Mucosa of descending colon (tissue), 3 donors: ENCODE data around the gene SCN4A. TPM values are rescaled to one million over a fixed set of nuclear protein-coding genes. Genes with fewer than 3 reads are reported as not detected.

ENCODE experiments used
- ATAC-seq: fragments of 200-7000 bp; cut with Tn5 transposase; one replicate; pipeline ENCODE4 v1.9.1; 2020; ENCODE audit warnings: mild to moderate bottlenecking, moderate library complexity
- DNase-seq, 3 donors: peaks; one replicate each; pipeline ENCODE4 v3.0.0-alpha.2; 2020
- H3K36me3 ChIP-seq: fragments of 200-600 bp; one replicate; pipeline ENCODE4 v1.8.0; 2021; ENCODE audit warnings: low read depth, mild to moderate bottlenecking
- H3K4me1 ChIP-seq: fragments of 200-600 bp; one replicate; pipeline ENCODE4 v1.8.0; 2021; ENCODE audit warnings: low read depth, mild to moderate bottlenecking
- H3K4me3 ChIP-seq: fragments of 200-600 bp; one replicate; pipeline ENCODE4 v1.8.0; 2021; ENCODE audit warnings: mild to moderate bottlenecking
- H3K9me3 ChIP-seq: fragments of 200-600 bp; one replicate; pipeline ENCODE4 v1.8.0; 2021; ENCODE audit warnings: mild to moderate bottlenecking
- intact Hi-C, 2 donors: fragments of 100-400 bp; cut with DNase I in 1 of 2; cut with micrococcal nuclease in 1 of 2; formaldehyde crosslinking; loops; one replicate each; pipeline versions ENCODE4 v1.11.0 to v1.11.1; 2022; cut with DNase I, micrococcal nuclease
- total RNA-seq, 3 donors: library from RNA; stranded (reverse); fragmentation: NEBNext Ultra II Directional in 2 of 3; extraction: Animal tissue kit (Norgen Biotek cat#: 25700) in 2 of 3; gene quantifications; one replicate each; pipeline versions ENCODE4 v1.2.1 to v1.2.4, GENCODE V29; 2021 to 2023
- TF ChIP-seq, protein P1 (sequence below): fragments of 200-600 bp; IDR thresholded peaks from one replicate; pipeline ENCODE4 v1.8.0; 2022; ENCODE audit warnings: antibody characterized with exemption, mild to moderate bottlenecking
- donor health status: DM: no; HTN: no; CAD: no; lungs with moderate emphysema.
- donor health status: DM: no; HTN: no; CAD: no.
- donor health status: DM: no; HTN: yes; CAD: no.

Gene SCN4A
- total RNA-seq, 3 donors from 2014 or later: 0.10 to 0.75 (median 0.22) TPM

DNA sequence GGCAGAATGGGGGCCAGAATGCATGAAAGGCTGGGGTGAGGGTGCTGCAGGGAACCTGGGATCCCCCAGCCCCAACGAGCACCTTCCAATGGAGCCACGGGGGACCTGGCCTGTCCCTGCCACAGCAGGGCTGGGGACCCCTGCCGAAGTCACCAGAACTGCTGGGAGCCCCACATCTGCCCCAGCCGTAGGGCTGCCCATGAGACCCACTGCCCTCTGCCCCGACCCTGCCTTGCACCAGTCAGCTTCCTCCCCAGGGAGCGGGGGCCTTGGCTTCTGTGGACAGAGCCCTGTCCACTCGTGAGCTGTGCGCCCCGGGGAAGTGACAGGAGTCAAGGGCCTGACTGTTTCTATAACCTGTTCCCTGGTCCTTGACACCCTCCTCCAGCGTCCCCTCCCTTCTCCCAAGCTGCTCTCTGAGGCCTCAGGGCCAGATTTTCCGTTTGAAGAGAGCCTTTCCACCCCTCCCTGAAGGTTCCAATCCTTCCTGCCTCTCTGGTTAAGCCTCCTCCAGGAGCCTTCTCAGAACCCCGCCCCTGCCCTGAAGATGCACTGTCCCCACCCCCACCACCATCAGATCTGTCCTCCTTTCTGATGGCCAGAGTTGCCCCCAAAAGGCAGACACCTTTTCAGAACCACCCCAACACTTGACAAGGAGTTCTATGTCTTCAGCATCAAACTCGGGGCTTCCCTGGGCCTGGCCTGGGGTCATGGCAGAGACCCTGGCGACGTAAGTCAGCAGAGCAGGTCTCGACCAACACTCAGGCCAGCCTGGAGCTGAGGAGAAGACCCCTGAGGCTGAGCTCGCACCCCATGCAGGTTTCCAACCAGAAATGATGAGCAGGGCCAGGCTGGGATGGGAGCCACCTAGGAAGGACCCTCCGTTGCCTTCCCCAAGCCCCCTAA lies 14.8 kb upstream of the SCN4A start:
- Histone ChIP-seq H3K4me3 (no peak overlapping the region), H3K36me3 (no peaks in the 10 kb centered on the region), H3K9me3 (no peaks in the 10 kb centered on the region), H3K4me1 (peaks cover 3% of the 10 kb centered on the region)
- intact Hi-C loops: no loop called here
- TF ChIP-seq, protein P1, sequence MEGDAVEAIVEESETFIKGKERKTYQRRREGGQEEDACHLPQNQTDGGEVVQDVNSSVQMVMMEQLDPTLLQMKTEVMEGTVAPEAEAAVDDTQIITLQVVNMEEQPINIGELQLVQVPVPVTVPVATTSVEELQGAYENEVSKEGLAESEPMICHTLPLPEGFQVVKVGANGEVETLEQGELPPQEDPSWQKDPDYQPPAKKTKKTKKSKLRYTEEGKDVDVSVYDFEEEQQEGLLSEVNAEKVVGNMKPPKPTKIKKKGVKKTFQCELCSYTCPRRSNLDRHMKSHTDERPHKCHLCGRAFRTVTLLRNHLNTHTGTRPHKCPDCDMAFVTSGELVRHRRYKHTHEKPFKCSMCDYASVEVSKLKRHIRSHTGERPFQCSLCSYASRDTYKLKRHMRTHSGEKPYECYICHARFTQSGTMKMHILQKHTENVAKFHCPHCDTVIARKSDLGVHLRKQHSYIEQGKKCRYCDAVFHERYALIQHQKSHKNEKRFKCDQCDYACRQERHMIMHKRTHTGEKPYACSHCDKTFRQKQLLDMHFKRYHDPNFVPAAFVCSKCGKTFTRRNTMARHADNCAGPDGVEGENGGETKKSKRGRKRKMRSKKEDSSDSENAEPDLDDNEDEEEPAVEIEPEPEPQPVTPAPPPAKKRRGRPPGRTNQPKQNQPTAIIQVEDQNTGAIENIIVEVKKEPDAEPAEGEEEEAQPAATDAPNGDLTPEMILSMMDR: no peak
- DNase-seq (peak in 1 of 3 donors; percentile 44), ATAC-seq (no peak)

GRCh38 chr17:63986821-63987220 lies 14.1 kb upstream of the SCN4A start:
- TF ChIP-seq, protein P1: no peak
- no peak for DNase-seq
- Histone ChIP-seq H3K4me1 (peaks cover 3% of the 10 kb centered on the region), H3K9me3 (no peaks in the 10 kb centered on the region), H3K36me3 (no peaks in the 10 kb centered on the region), H3K4me3 (no peak overlapping the region)
- ATAC-seq: no peak
- intact Hi-C loops: no loop called here

DNA sequence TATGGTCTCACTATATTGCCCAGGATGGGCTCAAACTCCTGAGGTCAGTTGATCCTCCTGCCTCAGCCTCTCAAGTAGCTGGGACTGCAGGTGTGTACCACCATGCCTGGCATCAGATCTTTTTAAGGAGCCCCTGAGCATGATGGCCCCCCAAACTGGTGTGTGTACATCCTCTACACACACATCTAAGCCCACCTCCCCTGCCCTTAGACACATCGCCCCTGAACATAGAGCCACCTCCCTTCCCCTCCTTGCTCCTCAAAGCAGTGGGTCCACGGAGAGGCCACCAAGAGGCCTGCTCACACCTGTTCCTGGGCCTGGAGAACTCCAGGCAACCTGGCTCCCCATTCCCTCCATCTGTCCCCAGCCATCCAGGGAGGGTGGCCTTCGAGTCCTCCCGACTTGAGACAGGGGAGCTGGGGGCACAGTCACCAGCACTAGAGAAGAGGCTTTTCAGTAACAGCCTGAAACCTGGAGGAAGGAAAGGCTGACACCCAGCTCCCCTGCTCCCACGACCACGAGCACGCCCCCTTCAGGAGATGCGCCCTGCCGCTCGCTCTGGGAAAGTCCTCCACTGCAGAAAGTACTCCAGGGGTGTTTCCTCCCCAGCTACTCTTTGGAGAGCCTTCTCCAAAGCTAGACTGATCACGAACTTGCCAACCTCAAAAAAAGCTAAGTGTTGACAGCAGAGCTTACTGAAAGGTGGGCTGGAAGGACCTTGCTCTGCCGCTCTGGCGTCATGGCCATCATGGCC lies 12.8 kb upstream of the SCN4A start:
- Histone ChIP-seq H3K9me3 (no peaks in the 10 kb centered on the region), H3K4me1 (peaks cover 3% of the 10 kb centered on the region), H3K36me3 (no peaks in the 10 kb centered on the region), H3K4me3 (no peak overlapping the region)
- DNase-seq (peak in 1 of 3 donors; percentile 7), ATAC-seq (no peak)
- intact Hi-C loops: no loop called here
- TF ChIP-seq, protein P1: no peak

DNA sequence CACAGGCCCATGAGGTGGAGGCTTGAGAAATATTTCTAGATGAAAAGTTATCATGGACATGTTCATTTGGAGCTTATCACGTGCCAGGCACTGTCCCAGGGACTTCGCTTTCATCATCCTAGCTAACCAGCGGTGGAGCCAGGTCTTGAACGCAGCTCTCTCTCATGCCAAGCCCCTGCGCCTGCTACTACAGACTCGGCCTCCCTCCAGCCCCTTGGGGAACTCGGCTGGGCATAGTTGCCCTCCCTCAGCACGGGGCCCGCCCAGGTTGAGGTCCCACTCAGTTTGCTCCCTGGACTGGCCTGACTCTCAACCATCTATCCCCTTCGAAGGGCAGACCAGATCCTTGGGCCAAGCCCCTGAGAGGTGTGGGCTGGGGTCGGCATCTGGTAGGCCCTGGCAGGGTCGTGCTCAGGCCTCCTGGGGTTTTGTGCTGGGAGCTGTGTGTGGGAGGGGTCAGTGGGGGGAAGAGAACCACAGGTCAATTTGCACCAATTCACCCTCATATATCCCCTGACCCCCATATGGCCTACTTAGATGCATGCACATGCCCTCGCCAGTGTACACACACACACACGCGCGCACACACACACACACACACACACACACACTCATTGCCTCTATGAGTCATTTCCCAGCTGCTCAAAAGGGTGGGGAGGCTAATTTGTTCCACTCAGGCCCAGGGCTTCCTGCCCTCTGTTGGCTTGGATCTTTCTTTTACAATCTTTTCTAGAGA lies 12.1 kb upstream of the SCN4A start:
- ATAC-seq (peak; percentile 95), DNase-seq (peak in 2 of 3 donors; percentile 60 to 85)
- no peak overlapping the region for H3K4me3 ChIP-seq
- intact Hi-C loops: no loop called here
- TF ChIP-seq, protein P1: no peak
- no peaks in the 10 kb centered on the region for H3K36me3 ChIP-seq
- no peaks in the 10 kb centered on the region for H3K9me3 ChIP-seq
- H3K4me1 ChIP-seq: peaks cover 3% of the 10 kb centered on the region

GRCh38 chr17:63984236-63984635 lies 11.5 kb upstream of the SCN4A start:
- DNase-seq: no peak
- TF ChIP-seq, protein P1: no peak
- H3K36me3 ChIP-seq: no peaks in the 10 kb centered on the region
- no peak overlapping the region for H3K4me3 ChIP-seq
- no peak for ATAC-seq
- no peaks in the 10 kb centered on the region for H3K9me3 ChIP-seq
- peaks cover 3% of the 10 kb centered on the region for H3K4me1 ChIP-seq
- intact Hi-C loops: no loop called here
